ENCODE measurements around the gene CCDC169.

DNA sequence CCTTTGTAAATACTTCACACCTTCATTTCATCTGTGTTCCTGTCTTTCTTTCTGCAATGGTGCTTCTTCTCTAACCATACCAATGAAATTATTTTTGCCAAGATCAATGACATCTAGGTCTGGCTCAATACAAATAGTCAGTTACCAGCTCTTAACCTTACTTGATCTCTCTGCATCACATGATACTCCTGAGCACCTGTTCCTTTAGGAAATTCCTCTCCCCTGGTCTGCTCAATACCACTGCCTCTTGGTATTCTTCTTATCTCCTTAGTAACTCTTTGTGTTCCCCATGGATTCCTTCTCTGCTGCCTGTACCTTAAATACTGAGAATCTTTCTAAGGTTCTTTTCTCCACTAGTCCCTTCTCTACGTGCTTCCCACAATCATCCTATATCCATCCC lies 109.2 kb downstream of the CCDC169 start:
- TF ChIP-seq, protein P1, sequence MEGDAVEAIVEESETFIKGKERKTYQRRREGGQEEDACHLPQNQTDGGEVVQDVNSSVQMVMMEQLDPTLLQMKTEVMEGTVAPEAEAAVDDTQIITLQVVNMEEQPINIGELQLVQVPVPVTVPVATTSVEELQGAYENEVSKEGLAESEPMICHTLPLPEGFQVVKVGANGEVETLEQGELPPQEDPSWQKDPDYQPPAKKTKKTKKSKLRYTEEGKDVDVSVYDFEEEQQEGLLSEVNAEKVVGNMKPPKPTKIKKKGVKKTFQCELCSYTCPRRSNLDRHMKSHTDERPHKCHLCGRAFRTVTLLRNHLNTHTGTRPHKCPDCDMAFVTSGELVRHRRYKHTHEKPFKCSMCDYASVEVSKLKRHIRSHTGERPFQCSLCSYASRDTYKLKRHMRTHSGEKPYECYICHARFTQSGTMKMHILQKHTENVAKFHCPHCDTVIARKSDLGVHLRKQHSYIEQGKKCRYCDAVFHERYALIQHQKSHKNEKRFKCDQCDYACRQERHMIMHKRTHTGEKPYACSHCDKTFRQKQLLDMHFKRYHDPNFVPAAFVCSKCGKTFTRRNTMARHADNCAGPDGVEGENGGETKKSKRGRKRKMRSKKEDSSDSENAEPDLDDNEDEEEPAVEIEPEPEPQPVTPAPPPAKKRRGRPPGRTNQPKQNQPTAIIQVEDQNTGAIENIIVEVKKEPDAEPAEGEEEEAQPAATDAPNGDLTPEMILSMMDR (conservative IDR thresholded peaks at IDR 0.05): no peak
- no peak for TF ChIP-seq EZH2 (IDR thresholded peaks at IDR 0.05; ENCODE audit: low read depth)

Measured in PC-9 (cell line).